Measurements from ENCODE around the gene DYSF. TPM values are rescaled to one million over a fixed set of nuclear protein-coding genes. Genes with fewer than 3 reads are reported as not detected.
"Not testable (repeated sequence)": the region's sequence is repeated elsewhere in the genome, so short reads cannot be mapped to it uniquely, and the experiment has no call there.

The DYSF gene
- total RNA-seq (2014; rRNA removed; shearing (Covaris generic)) = 12.1 and 17.2 TPM in 2 replicates

- Histone ChIP-seq H3K4me1 (replicated peaks) (peaks cover 46% of the 10 kb centered on the region), H3K36me3 (no peaks in the 10 kb centered on the region), H3K27me3 (replicated peaks) (no peaks in the 10 kb centered on the region), H3K9me3 (replicated peaks) (no peaks in the 10 kb centered on the region), H3K4me3 (peak within 1 kb of the TSS; percentile 6; the same call in 1 of the 2 replicates), H3K27ac (no peak within 1 kb of the TSS)
- no peak for DNase-seq (ENCODE audit: low read depth in 1 of 2, low spot score in 2 of 2)
Observed at GRCh38 chr2:71453404-71454220, at the start of gene DYSF. Gene DYSF (plus strand): TSS chr2:71453561.

GRCh38 chr2:71409611-71410010 is 43.8 kb upstream of the DYSF start:
- Histone ChIP-seq H3K36me3 (peaks cover 55% of the 10 kb centered on the region), H3K4me1 (replicated peaks) (no peaks in the 10 kb centered on the region), H3K27me3 (replicated peaks) (no peaks in the 10 kb centered on the region), H3K9me3 (replicated peaks) (no peaks in the 10 kb centered on the region), H3K27ac (no peak overlapping the region), H3K4me3 (no peak overlapping the region)
- no peak for DNase-seq (ENCODE audit: low read depth in 1 of 2, low spot score in 2 of 2)

GRCh38 chr2:71410696-71411095 is 42.7 kb upstream of the DYSF start:
- H3K4me3 ChIP-seq = no peak overlapping the region
- DNase-seq (ENCODE audit: low read depth in 1 of 2, low spot score in 2 of 2) = no peak
- H3K36me3 ChIP-seq = peaks cover 49% of the 10 kb centered on the region
- H3K27ac ChIP-seq = no peak overlapping the region
- no peaks in the 10 kb centered on the region for H3K27me3 ChIP-seq (replicated peaks)
- H3K9me3 ChIP-seq (replicated peaks) = no peaks in the 10 kb centered on the region
- no peaks in the 10 kb centered on the region for H3K4me1 ChIP-seq (replicated peaks)

- DNase-seq (ENCODE audit: low read depth in 1 of 2, low spot score in 2 of 2); H3K4me1 ChIP-seq (replicated peaks); H3K4me3 ChIP-seq; H3K27me3 ChIP-seq (replicated peaks); H3K27ac ChIP-seq; H3K9me3 ChIP-seq (replicated peaks); H3K36me3 ChIP-seq: not testable (repeated sequence)
Observed at GRCh38 chr2:71416866-71417265, 36.5 kb upstream of the DYSF start.

- Histone ChIP-seq H3K9me3 (replicated peaks) (no peaks in the 10 kb centered on the region), H3K27me3 (replicated peaks) (no peaks in the 10 kb centered on the region), H3K36me3 (peaks cover 7% of the 10 kb centered on the region; the same call in 1 of the 2 replicates), H3K4me1 (replicated peaks) (no peaks in the 10 kb centered on the region), H3K4me3 (no peak overlapping the region), H3K27ac (no peak overlapping the region)
- DNase-seq (ENCODE audit: low read depth in 1 of 2, low spot score in 2 of 2) = no peak
Observed at GRCh38 chr2:71417300-71418202, 35.8 kb upstream of the DYSF start.

GRCh38 chr2:71419145-71419544 is 34.2 kb upstream of the DYSF start:
- Histone ChIP-seq H3K9me3 (replicated peaks) (no peaks in the 10 kb centered on the region), H3K27me3 (replicated peaks) (no peaks in the 10 kb centered on the region), H3K4me3 (no peak overlapping the region), H3K27ac (no peak overlapping the region), H3K36me3 (peaks cover 21% of the 10 kb centered on the region), H3K4me1 (replicated peaks) (no peaks in the 10 kb centered on the region)
- DNase-seq (ENCODE audit: low read depth in 1 of 2, low spot score in 2 of 2) = no peak

GRCh38 chr2:71419976-71420375 is 33.4 kb upstream of the DYSF start:
- no peaks in the 10 kb centered on the region for H3K9me3 ChIP-seq (replicated peaks)
- no peaks in the 10 kb centered on the region for H3K27me3 ChIP-seq (replicated peaks)
- H3K4me1 ChIP-seq (replicated peaks) = no peaks in the 10 kb centered on the region
- H3K4me3 ChIP-seq = no peak overlapping the region
- H3K36me3 ChIP-seq = peaks cover 28% of the 10 kb centered on the region
- H3K27ac ChIP-seq = no peak overlapping the region
- no peak for DNase-seq (ENCODE audit: low read depth in 1 of 2, low spot score in 2 of 2)

- H3K4me3 ChIP-seq = no peak overlapping the region
- H3K36me3 ChIP-seq = peaks cover 52% of the 10 kb centered on the region
- H3K27ac ChIP-seq = no peak overlapping the region
- no peaks in the 10 kb centered on the region for H3K9me3 ChIP-seq (replicated peaks)
- H3K4me1 ChIP-seq (replicated peaks) = no peaks in the 10 kb centered on the region
- no peaks in the 10 kb centered on the region for H3K27me3 ChIP-seq (replicated peaks)
- no peak for DNase-seq (ENCODE audit: low read depth in 1 of 2, low spot score in 2 of 2)
Observed at GRCh38 chr2:71422786-71423185, 30.6 kb upstream of the DYSF start.

- Histone ChIP-seq H3K4me3 (no peak overlapping the region), H3K36me3 (peaks cover 58% of the 10 kb centered on the region), H3K27ac (no peak overlapping the region), H3K27me3 (replicated peaks) (no peaks in the 10 kb centered on the region), H3K4me1 (replicated peaks) (no peaks in the 10 kb centered on the region), H3K9me3 (replicated peaks) (no peaks in the 10 kb centered on the region)
- DNase-seq (ENCODE audit: low read depth in 1 of 2, low spot score in 2 of 2) = no peak
Observed at GRCh38 chr2:71423817-71424420, 29.4 kb upstream of the DYSF start.

GRCh38 chr2:71426721-71427120 is 26.6 kb upstream of the DYSF start:
- no peaks in the 10 kb centered on the region for H3K4me1 ChIP-seq (replicated peaks)
- H3K9me3 ChIP-seq (replicated peaks) = no peaks in the 10 kb centered on the region
- no peak for DNase-seq (ENCODE audit: low read depth in 1 of 2, low spot score in 2 of 2)
- H3K27me3 ChIP-seq (replicated peaks) = no peaks in the 10 kb centered on the region
- H3K27ac ChIP-seq = no peak overlapping the region
- no peak overlapping the region for H3K4me3 ChIP-seq
- H3K36me3 ChIP-seq = peaks cover 70% of the 10 kb centered on the region

- no peaks in the 10 kb centered on the region for H3K4me1 ChIP-seq (replicated peaks)
- H3K4me3 ChIP-seq = no peak overlapping the region
- no peak for DNase-seq (ENCODE audit: low read depth in 1 of 2, low spot score in 2 of 2)
- H3K27ac ChIP-seq = no peak overlapping the region
- H3K27me3 ChIP-seq (replicated peaks) = no peaks in the 10 kb centered on the region
- no peaks in the 10 kb centered on the region for H3K9me3 ChIP-seq (replicated peaks)
- peaks cover 75% of the 10 kb centered on the region for H3K36me3 ChIP-seq
Observed at GRCh38 chr2:71428472-71429383, 24.6 kb upstream of the DYSF start.

GRCh38 chr2:71445142-71445541 is 8.2 kb upstream of the DYSF start:
- H3K4me3 ChIP-seq; H3K9me3 ChIP-seq (replicated peaks); H3K36me3 ChIP-seq; DNase-seq (ENCODE audit: low read depth in 1 of 2, low spot score in 2 of 2); H3K27me3 ChIP-seq (replicated peaks); H3K27ac ChIP-seq; H3K4me1 ChIP-seq (replicated peaks): not testable (repeated sequence)

GRCh38 chr2:71446505-71446904 is 6.9 kb upstream of the DYSF start:
- H3K9me3 ChIP-seq (replicated peaks) = no peaks in the 10 kb centered on the region
- no peak for DNase-seq (ENCODE audit: low read depth in 1 of 2, low spot score in 2 of 2)

More at GRCh38 chr2:71446505-71446904, 6.9 kb upstream of the DYSF start:
- H3K36me3 ChIP-seq = no peaks in the 10 kb centered on the region
- H3K27me3 ChIP-seq (replicated peaks) = no peaks in the 10 kb centered on the region
- H3K27ac ChIP-seq = no peak overlapping the region
- no peaks in the 10 kb centered on the region for H3K4me1 ChIP-seq (replicated peaks)
- no peak overlapping the region for H3K4me3 ChIP-seq
